GM10847 (cell line): ENCODE data around the gene GGNBP2.

ENCODE experiments used
- POLR2A ChIP-seq: IDR thresholded peaks from 2 replicates; pipeline ENCODE4 v1.6.1; 2011; ENCODE audit not compliant: insufficient read length; ENCODE audit errors: extremely low read depth

Gene GGNBP2

GRCh38 chr17:36509272-36509985, 35.3 kb upstream of the GGNBP2 start:
- TF ChIP-seq POLR2A, result no peak

GRCh38 chr17:36510636-36511035, 34.1 kb upstream of the GGNBP2 start:
- TF ChIP-seq POLR2A, result no peak

GRCh38 chr17:36511216-36511615, 33.5 kb upstream of the GGNBP2 start:
- TF ChIP-seq POLR2A, result no peak

GRCh38 chr17:36512641-36513040, 32.1 kb upstream of the GGNBP2 start:
- TF ChIP-seq POLR2A, result no peak

- no peak for TF ChIP-seq POLR2A
Observed at GRCh38 chr17:36514856-36515255, 29.9 kb upstream of the GGNBP2 start.

- no peak for TF ChIP-seq POLR2A
Observed at GRCh38 chr17:36515837-36516236, 28.9 kb upstream of the GGNBP2 start.

- no peak for TF ChIP-seq POLR2A
Observed at GRCh38 chr17:36523113-36523512, 21.6 kb upstream of the GGNBP2 start.

- TF ChIP-seq POLR2A, result no peak
Observed at GRCh38 chr17:36524428-36524876, 20.3 kb upstream of the GGNBP2 start.

- TF ChIP-seq POLR2A, result no peak
Observed at GRCh38 chr17:36525113-36525512, 19.6 kb upstream of the GGNBP2 start.

GRCh38 chr17:36525888-36526287, 18.8 kb upstream of the GGNBP2 start:
- no peak for TF ChIP-seq POLR2A

GRCh38 chr17:36527621-36528250, 17.0 kb upstream of the GGNBP2 start:
- TF ChIP-seq POLR2A, result no peak

GRCh38 chr17:36529121-36529520, 15.6 kb upstream of the GGNBP2 start:
- no peak for TF ChIP-seq POLR2A

- TF ChIP-seq POLR2A, result no peak
Observed at GRCh38 chr17:36532435-36532975, 12.2 kb upstream of the GGNBP2 start.

GRCh38 chr17:36533935-36534839, 10.5 kb upstream of the GGNBP2 start:
- TF ChIP-seq POLR2A, result peak; percentile 48
